Ovary (tissue), 3 donors: ENCODE measurements around the gene ADNP2.

ENCODE experiments used
- CTCF ChIP-seq, 3 donors: fragments of 450-650 bp in 2 of 3; fragments of 200-600 bp in 1 of 3; IDR thresholded peaks; one replicate each; pipeline versions ENCODE4 v1.5.1 to v1.8.0; 2016 to 2022; ENCODE audit warnings: antibody characterized with exemption in 3 of 3, mild to moderate bottlenecking in 1 of 3
- POLR2A ChIP-seq: fragments of 450-650 bp; IDR thresholded peaks from one replicate; pipeline ENCODE4 v1.6.1; 2017; ENCODE audit warnings: antibody characterized with exemption, mild to moderate bottlenecking, moderate library complexity
- donor health status: DM: no; HTN: no; CAD: no.

GRCh38 chr18:80108121-80108536, 933 bp upstream of the ADNP2 start:
- TF ChIP-seq POLR2A = no peak
- TF ChIP-seq CTCF (IDR thresholded peaks at IDR 0.05) = no peak
